HL-60 (cell line): ENCODE data around the gene GDA.

Source experiments
- DNase-seq, 2 experiments: peaks; one replicate each; pipeline ENCODE4 v3.0.0-alpha.2; 2010 to 2020; ENCODE audit warnings: low read depth in 1 of 2, low spot score in 1 of 2
- H3K27ac ChIP-seq: fragments of 250-450 bp; sonication (Bioruptor Pico); replicated peaks from 2 replicates; pipeline ENCODE4 v1.5.1; 2020; ENCODE audit warnings: mild to moderate bottlenecking, moderate library complexity
- H3K27me3 ChIP-seq: fragments of 250-450 bp; sonication (Bioruptor Pico); 2 replicates; pipeline ENCODE4 v1.5.1; 2021; ENCODE audit warnings: mild to moderate bottlenecking, moderate library complexity; ENCODE audit not compliant: insufficient read depth, poor library complexity, severe bottlenecking
- H3K4me3 ChIP-seq: replicated peaks from 2 replicates; pipeline ENCODE4 v1.5.1; 2011; ENCODE audit warnings: mild to moderate bottlenecking, control low read depth, low read length; ENCODE audit not compliant: insufficient read depth
- GABPA ChIP-seq: IDR thresholded peaks from 2 replicates; pipeline ENCODE4 v1.6.1; 2012; ENCODE audit warnings: low read depth
- POLR2AphosphoS5 ChIP-seq: IDR thresholded peaks from 2 replicates; pipeline ENCODE4 v1.6.1; 2012; ENCODE audit warnings: low read depth
- SPI1 ChIP-seq: IDR thresholded peaks from 2 replicates; pipeline ENCODE4 v1.6.1; 2012; ENCODE audit warnings: low read depth, mild to moderate bottlenecking, borderline replicate concordance
- TF ChIP-seq, protein P1 (sequence below): IDR thresholded peaks from 2 replicates; pipeline ENCODE4 v1.6.1; 2012; ENCODE audit warnings: low read depth; ENCODE audit not compliant: insufficient replicate concordance
- TF ChIP-seq, protein P2 (sequence below): IDR thresholded peaks from one replicate; pipeline ENCODE4 v1.5.1; 2011; ENCODE audit warnings: low read length, control low read depth, inconsistent platforms; ENCODE audit not compliant: insufficient read depth

GDA gene

DNA sequence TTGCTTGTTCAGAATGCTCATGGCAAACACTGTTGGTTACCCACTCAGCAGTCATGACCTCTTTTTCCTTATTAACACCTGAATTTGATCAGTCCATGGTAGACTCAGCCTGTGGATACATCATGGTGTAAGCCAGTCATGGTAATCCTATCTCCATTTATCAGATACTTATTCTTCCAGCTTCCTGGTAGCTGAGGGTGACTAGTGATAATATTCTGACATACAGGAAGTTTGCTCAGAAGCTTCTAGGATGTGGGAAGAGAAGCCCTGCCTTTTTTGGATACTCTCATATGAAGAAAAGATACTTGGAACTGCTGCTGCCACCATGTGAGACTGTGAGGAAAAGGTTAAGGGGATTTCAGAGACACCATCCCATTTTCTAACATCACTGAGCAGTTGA is 7.3 kb downstream of the GDA start:
- no peak for DNase-seq
- H3K4me3 ChIP-seq = no peak overlapping the region
- H3K27me3 ChIP-seq = no peaks in the 10 kb centered on the region
- TF ChIP-seq, protein P1, sequence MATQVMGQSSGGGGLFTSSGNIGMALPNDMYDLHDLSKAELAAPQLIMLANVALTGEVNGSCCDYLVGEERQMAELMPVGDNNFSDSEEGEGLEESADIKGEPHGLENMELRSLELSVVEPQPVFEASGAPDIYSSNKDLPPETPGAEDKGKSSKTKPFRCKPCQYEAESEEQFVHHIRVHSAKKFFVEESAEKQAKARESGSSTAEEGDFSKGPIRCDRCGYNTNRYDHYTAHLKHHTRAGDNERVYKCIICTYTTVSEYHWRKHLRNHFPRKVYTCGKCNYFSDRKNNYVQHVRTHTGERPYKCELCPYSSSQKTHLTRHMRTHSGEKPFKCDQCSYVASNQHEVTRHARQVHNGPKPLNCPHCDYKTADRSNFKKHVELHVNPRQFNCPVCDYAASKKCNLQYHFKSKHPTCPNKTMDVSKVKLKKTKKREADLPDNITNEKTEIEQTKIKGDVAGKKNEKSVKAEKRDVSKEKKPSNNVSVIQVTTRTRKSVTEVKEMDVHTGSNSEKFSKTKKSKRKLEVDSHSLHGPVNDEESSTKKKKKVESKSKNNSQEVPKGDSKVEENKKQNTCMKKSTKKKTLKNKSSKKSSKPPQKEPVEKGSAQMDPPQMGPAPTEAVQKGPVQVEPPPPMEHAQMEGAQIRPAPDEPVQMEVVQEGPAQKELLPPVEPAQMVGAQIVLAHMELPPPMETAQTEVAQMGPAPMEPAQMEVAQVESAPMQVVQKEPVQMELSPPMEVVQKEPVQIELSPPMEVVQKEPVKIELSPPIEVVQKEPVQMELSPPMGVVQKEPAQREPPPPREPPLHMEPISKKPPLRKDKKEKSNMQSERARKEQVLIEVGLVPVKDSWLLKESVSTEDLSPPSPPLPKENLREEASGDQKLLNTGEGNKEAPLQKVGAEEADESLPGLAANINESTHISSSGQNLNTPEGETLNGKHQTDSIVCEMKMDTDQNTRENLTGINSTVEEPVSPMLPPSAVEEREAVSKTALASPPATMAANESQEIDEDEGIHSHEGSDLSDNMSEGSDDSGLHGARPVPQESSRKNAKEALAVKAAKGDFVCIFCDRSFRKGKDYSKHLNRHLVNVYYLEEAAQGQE = no peak
- TF ChIP-seq POLR2AphosphoS5 (no peak), SPI1 (no peak), GABPA (no peak)
- TF ChIP-seq, protein P2, sequence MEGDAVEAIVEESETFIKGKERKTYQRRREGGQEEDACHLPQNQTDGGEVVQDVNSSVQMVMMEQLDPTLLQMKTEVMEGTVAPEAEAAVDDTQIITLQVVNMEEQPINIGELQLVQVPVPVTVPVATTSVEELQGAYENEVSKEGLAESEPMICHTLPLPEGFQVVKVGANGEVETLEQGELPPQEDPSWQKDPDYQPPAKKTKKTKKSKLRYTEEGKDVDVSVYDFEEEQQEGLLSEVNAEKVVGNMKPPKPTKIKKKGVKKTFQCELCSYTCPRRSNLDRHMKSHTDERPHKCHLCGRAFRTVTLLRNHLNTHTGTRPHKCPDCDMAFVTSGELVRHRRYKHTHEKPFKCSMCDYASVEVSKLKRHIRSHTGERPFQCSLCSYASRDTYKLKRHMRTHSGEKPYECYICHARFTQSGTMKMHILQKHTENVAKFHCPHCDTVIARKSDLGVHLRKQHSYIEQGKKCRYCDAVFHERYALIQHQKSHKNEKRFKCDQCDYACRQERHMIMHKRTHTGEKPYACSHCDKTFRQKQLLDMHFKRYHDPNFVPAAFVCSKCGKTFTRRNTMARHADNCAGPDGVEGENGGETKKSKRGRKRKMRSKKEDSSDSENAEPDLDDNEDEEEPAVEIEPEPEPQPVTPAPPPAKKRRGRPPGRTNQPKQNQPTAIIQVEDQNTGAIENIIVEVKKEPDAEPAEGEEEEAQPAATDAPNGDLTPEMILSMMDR = no peak
- H3K27ac ChIP-seq = no peak overlapping the region

DNA sequence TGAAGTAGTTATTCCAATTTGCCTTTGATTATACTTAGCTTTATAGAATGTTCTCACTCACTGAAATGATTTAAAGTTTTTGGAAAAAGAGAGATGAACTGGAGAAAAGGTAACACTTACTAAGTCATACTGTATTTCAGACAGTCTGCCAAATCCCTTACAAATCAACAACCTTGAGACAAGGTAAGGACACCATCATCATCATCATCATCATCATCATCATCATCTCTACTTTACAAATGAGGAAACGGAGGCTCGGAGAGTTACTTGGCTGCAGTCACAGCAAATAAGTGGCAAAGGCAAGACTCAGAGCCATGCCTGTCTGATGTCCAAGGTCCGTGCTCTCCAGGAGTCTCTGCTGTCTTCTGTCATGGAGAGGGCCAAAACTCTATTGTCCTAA is 9.4 kb downstream of the GDA start:
- DNase-seq = no peak
- no peak overlapping the region for H3K4me3 ChIP-seq
- H3K27me3 ChIP-seq = no peaks in the 10 kb centered on the region
- H3K27ac ChIP-seq = no peak overlapping the region
- TF ChIP-seq, protein P1 = no peak
- TF ChIP-seq, protein P2 = no peak
- TF ChIP-seq GABPA (no peak), POLR2AphosphoS5 (no peak), SPI1 (no peak)

DNA sequence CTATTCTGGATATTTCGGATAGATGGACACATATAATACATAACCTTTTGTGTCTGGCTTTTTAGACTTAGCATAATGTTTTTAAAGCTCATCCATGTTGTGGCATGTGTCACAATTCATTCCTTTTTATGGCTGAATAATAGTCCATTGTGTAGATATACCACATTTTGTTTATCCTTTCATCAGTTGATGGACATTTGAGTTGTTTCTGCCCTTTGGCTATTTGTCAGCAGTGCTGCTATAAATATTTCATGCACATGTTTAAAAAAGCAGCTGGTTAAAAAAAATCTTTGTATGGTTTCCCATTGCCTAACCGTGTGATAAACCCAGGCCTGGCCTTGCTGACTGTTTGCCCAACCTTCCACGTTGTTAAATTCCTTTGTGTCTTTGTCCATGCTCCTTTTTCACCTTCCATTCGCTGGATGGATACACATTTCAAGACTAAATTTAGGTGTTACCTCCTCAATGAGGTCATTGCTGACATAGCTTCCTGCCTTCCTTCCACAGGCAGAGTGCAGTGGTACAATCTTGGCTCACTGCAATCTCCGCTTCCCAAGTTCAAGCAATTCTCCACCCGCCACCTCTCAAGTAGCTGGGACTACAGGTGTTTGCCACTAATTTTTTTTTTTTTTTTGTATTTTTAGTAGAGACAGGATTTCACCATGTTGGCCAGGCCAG is 11.3 kb downstream of the GDA start:
- no peak for DNase-seq
- Histone ChIP-seq H3K27ac (no peak overlapping the region), H3K27me3 (no peaks in the 10 kb centered on the region), H3K4me3 (no peak overlapping the region)
- TF ChIP-seq SPI1 = no peak
- TF ChIP-seq, protein P2 = no peak

DNA sequence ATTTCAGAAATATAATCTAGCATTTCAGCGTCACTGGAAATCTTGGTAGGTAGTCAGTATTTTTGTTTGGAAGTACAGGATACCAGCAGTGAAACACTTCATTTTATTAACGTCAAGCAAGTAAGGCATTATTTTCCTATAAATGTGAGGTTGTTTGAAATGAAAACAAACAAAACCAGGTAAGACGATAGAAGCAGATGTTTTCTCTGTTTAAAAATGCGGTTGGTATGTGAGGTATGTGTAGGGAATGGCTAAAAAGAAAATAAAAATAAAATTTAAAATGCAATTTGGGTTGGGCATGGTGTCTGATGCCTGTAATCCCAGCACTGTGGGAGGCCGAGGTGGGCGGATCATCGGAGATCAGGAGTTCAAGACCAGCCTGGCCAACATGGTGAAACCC is 16.1 kb downstream of the GDA start:
- no peak overlapping the region for H3K4me3 ChIP-seq
- H3K27me3 ChIP-seq = no peaks in the 10 kb centered on the region
- no peak for TF ChIP-seq SPI1
- TF ChIP-seq, protein P2 = no peak
- TF ChIP-seq GABPA = no peak
- DNase-seq = no peak
- H3K27ac ChIP-seq = no peak overlapping the region
